Lung (tissue), 12 donors: ENCODE data around the gene JUN. TPM values are rescaled to one million over a fixed set of nuclear protein-coding genes. Genes with fewer than 3 reads are reported as not detected.

Experiments used
- ATAC-seq: fragments of 200-7000 bp; cut with Tn5 transposase; one replicate; pipeline ENCODE4 v1.9.1; 2020; ENCODE audit warnings: moderate number of reproducible peaks; ENCODE audit not compliant: insufficient read depth, low FRiP score
- DNase-seq, 3 donors: peaks; one replicate each; pipeline ENCODE4 v3.0.0-alpha.2; 2013 to 2017
- H3K27ac ChIP-seq, 2 donors: one replicate each; pipeline ENCODE4 v1.5.1; 2013; ENCODE audit warnings: mild to moderate bottlenecking in 2 of 2, moderate library complexity in 2 of 2, control low read depth in 1 of 2, inconsistent platforms in 1 of 2, low read depth in 1 of 2, low read length in 1 of 2
- H3K27me3 ChIP-seq, 3 donors: one replicate each; pipeline ENCODE4 v1.5.1; 2013; ENCODE audit warnings: low read length in 2 of 3; ENCODE audit not compliant: control insufficient read depth in 3 of 3, insufficient read depth in 3 of 3
- H3K36me3 ChIP-seq, 4 donors: one replicate each; pipeline ENCODE4 v1.5.1; 2013; ENCODE audit warnings: low read length in 4 of 4, mild to moderate bottlenecking in 1 of 4, moderate library complexity in 1 of 4; ENCODE audit not compliant: control insufficient read depth in 4 of 4, insufficient read depth in 4 of 4
- H3K4me1 ChIP-seq, 5 donors: one replicate each; pipeline ENCODE4 v1.5.1; 2013; ENCODE audit warnings: low read length in 5 of 5, mild to moderate bottlenecking in 2 of 5, moderate library complexity in 1 of 5; ENCODE audit not compliant: control insufficient read depth in 5 of 5, insufficient read depth in 5 of 5
- H3K4me3 ChIP-seq: one replicate; pipeline ENCODE4 v1.5.1; 2013; ENCODE audit warnings: mild to moderate bottlenecking, control low read depth, moderate library complexity
- H3K9ac ChIP-seq, 2 donors: one replicate each; pipeline ENCODE4 v1.5.1; 2013; ENCODE audit warnings: low read length in 2 of 2, control low read depth in 1 of 2; ENCODE audit not compliant: insufficient read depth in 1 of 2
- H3K9me3 ChIP-seq, 4 donors: one replicate each; pipeline ENCODE4 v1.5.1; 2013; ENCODE audit warnings: low read length in 3 of 4, mild to moderate bottlenecking in 1 of 4, moderate library complexity in 1 of 4; ENCODE audit not compliant: control insufficient read depth in 4 of 4, insufficient read depth in 3 of 4
- CTCF ChIP-seq: IDR thresholded peaks from 2 replicates; pipeline ENCODE4 v1.5.1; 2012; ENCODE audit warnings: mild to moderate bottlenecking; ENCODE audit errors: control extremely low read depth, extremely low read depth
- WGBS, 2 donors: extraction: QIAGEN DNeasy Blood & Tissue Kit; methylation state at CpG; one replicate each; pipeline ENCODE4 v1.1.7; 2013; 5-methylcytosine and 5-hydroxymethylcytosine counted together
- polyA plus RNA-seq, 2 donors: library from polyadenylated mRNA; stranded (reverse); fragments of 200-250 nt; gene quantifications; one replicate each; pipeline ENCODE4 v1.2.1, GENCODE V29; 2013
- total RNA-seq, 2 donors: library from RNA; depleted of rRNA in 1 of 2; stranded (reverse); fragments of >200 nt in 1 of 2; gene quantifications; one replicate each; pipeline ENCODE4 v1.2.1, GENCODE V29; 2014 to 2021
- donor health status: control.
- donor health status: control.
- donor health status: Bipolar disorder and iron deficiency.
- donor health status: healthy.
- donor health status: DM: yes; HTN: yes; CAD: no.

JUN gene
- total and polyA plus RNA-seq, 4 donors: 78.1 to 584 (median 142) TPM

DNA sequence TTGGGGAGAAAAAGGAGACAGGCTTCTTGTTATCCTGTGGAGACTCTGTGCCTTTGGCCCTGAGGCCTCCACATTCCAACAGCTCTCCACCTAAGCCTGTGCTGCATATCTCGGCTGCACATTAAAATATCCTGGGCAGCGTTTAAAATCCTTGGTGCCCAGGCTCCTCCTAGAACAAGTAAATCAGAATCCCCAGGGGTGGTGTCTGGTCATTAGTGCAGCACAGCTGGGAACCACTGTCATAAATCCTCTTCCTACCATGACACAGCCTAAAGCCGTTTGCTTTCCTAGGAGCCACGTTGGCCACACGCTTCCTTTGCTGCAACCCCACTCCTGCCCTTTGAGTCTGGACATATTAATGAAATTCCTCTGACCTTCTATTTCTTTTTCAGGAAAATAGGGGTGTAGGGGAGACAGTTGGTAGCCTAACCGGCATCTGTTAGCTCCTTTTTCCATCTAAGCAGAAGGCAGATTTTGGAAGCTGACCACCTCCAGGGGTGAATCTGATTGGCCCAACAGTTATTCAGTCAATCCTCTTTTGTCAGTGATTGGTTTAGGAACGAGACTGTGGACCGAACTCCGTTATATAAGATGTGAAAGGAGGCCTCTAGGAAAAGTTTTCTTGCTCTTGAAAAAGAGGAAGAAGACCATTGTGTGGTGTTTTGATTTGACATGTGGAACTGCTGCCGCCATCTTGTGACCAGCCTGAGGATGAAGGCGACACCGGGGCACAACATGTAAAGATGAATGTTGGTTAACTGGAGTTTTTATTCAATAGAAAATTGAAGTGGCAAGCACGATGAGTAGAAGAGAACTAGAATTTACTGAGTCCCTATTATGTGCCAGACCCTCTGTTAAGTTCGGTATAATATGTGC is 41.9 kb downstream of the JUN start:
- H3K4me3 ChIP-seq: no peak overlapping the region
- no peaks in the 10 kb centered on the region for H3K27me3 ChIP-seq
- DNase-seq (no peak), ATAC-seq (no peak)
- no peaks in the 10 kb centered on the region for H3K9me3 ChIP-seq
- H3K9ac ChIP-seq: no peak overlapping the region
- peaks cover 0 to 3% (median 0%) of the 10 kb centered on the region in 5 donors for H3K4me1 ChIP-seq
- no peak for TF ChIP-seq CTCF
- no peaks in the 10 kb centered on the region for H3K36me3 ChIP-seq
- H3K27ac ChIP-seq: no peak overlapping the region
- WGBS, 2 donors: 91 to 92% methylated on average over 14 of the region's 14 CpGs

DNA sequence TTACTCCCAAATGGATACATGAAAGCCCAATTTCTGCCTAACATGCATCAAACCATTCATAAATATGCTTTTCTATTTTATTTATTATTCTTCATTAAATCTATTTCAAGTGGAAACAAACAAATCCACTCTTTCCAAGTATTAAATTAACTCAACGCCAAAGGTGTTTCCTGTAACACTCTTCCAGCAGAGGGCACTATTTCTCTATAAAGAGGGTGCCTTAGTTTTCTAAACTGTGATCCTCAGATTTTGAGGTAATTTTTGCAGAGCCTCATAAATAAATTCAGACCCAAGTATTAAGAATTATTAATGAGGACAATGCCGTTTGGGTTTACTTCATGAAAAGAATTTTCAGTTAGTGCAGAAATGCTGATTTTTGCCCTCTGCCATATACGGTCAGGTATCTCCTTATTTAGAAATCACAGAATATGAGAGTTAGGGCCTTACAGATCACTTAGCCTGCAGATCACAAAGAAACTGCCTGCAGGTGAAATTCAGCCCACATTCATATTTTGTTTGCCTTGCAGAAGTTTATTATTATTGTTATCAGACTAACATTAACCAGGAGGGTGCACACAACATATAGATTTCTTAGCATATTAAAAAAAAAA is 43.9 kb downstream of the JUN start:
- no peaks in the 10 kb centered on the region for H3K4me1 ChIP-seq
- ATAC-seq: peak; percentile 34
- 23 to 27% methylated on average over 3 of the region's 3 CpGs for WGBS, 2 donors

GRCh38 chr1:58738876-58739275 is 45.0 kb downstream of the JUN start:
- no peak overlapping the region for H3K9ac ChIP-seq
- DNase-seq (no peak), ATAC-seq (no peak)
- no peaks in the 10 kb centered on the region for H3K36me3 ChIP-seq
- no peaks in the 10 kb centered on the region for H3K4me1 ChIP-seq
- no peak overlapping the region for H3K27ac ChIP-seq
- TF ChIP-seq CTCF: no peak
- no peaks in the 10 kb centered on the region for H3K27me3 ChIP-seq
- no peak overlapping the region for H3K4me3 ChIP-seq
- H3K9me3 ChIP-seq: no peaks in the 10 kb centered on the region
- 26 to 52% methylated on average over 3 of the region's 3 CpGs for WGBS, 2 donors

More for the DNA sequence above, 43.9 kb downstream of the JUN start:
- no peak overlapping the region for H3K4me3 ChIP-seq
- no peak overlapping the region for H3K27ac ChIP-seq
- peak in 2 of 3 donors; percentile 79 to 83 for DNase-seq
- peak; percentile 77 for TF ChIP-seq CTCF
- H3K36me3 ChIP-seq: no peaks in the 10 kb centered on the region
- no peak overlapping the region for H3K9ac ChIP-seq
- no peaks in the 10 kb centered on the region for H3K9me3 ChIP-seq
- H3K27me3 ChIP-seq: no peaks in the 10 kb centered on the region
